HTERT RPE-1 (cell line): ENCODE data around the gene BRD3OS.

Source experiments
- in situ Hi-C: fragments of 300-500 bp; cut with MboI; formaldehyde crosslinking; loops from 4 replicates; pipeline ENCODE4 v1.14.3; 2020; ENCODE audit warnings: low sequenced_read_pairs

The BRD3OS gene

GRCh38 chr9:134003237-134003636 is 22.0 kb upstream of the BRD3OS start:
- in situ Hi-C loops: no loop called here

- in situ Hi-C loops: no loop called here
These were observed 21.0 kb upstream of the BRD3OS start for GRCh38 chr9:134004131-134004873.

DNA sequence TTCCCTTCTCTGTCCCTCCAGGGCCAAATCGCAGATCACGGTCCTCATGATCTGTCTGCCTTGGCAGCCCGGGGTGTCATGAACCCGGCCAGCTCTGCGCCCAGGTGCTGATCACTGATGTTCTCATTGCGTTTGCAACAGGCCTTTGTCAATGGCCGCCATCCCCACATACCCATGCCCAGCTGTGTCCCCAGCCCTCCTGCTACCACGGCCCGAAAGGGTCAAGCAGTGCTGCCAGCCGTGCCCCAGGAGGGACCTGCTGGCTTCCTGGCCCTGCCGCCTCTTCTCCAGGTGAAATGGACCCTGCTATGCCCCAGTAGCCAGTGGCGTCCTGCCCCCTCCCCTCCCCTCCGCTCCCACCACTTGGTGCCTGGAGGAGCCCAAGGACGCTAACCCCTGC is 20.4 kb upstream of the BRD3OS start:
- in situ Hi-C loops: no loop called here

GRCh38 chr9:134005381-134005780 is 19.9 kb upstream of the BRD3OS start:
- in situ Hi-C loops: no loop called here

GRCh38 chr9:134007150-134007549 is 18.1 kb upstream of the BRD3OS start:
- in situ Hi-C loops: no loop called here

- in situ Hi-C loops: no loop called here
These were observed 17.7 kb upstream of the BRD3OS start for GRCh38 chr9:134007571-134007970.

GRCh38 chr9:134010310-134011173 is 14.7 kb upstream of the BRD3OS start:
- in situ Hi-C loops: no loop called here

DNA sequence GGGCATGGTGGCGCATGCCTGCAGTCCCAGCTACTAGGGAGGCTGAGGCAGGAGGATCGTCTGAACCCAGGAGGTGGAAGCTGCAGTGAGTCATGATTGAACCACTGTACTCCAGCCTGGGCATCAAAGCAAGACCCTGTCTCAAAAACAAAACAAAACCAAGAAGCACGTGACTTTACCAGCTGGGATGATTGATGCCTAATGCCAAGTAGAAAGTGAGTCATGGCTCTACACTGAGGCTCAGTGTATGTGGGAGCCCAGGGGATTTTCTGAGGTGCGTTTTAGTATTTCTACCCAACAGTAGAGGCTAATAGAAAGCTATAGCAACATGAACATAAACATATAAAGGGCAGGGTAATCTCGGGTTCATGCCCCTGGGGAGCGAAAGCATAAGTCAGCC is 13.9 kb upstream of the BRD3OS start:
- in situ Hi-C loops: no loop called here

GRCh38 chr9:134014946-134015345 is 10.3 kb upstream of the BRD3OS start:
- in situ Hi-C loops: no loop called here

DNA sequence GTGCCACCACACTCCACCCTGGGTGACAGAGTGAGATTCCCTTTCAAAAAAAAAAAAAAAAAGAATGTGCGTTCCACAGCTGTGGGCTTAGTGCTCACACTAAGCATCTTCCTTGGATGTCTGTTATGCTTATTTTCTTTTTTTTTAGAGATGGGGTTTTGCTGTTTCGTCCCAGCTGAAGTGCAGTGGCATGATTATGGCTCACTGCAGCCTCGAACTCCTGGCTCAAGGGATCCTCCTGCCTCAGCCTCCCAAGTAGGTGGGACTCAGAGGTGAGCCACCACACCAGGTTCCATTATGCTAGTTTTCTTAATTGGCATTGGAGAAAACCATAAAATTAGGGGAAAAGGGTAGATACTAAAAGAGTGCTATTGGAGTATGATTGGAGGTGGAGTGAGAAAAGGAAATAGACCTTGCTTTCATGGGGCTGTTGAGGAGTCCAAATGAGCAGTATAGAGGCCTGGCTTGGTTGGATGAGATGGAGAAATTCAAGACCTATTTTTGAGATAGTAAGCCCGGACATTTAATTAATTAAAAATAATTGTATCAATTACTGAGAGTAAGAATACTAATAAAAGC is 978 bp upstream of the BRD3OS start:
- in situ Hi-C loops: no loop called here

GRCh38 chr9:134025606-134026541 is 593 bp downstream of the BRD3OS start:
- in situ Hi-C loops: no loop called here

DNA sequence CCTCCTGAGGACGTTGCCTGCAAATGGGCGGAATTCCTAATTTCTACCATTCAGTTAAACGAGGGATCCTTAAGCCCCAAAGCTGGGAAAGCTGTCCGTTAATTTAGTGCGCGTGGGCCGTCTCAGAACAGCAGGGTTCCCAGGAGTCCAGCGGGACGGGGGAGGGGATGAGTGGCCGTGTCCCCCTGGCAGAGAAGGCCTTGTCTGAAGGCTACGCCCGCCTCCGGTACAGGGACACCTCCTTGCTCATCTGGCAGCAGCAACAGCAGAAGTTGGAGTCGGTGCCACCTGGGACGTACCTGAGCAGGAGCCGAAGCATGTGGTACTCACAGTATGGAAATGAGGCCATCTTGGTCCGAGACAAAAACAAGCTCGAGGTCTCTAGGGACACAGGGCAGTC is 1.3 kb downstream of the BRD3OS start:
- in situ Hi-C loops: no loop called here

DNA sequence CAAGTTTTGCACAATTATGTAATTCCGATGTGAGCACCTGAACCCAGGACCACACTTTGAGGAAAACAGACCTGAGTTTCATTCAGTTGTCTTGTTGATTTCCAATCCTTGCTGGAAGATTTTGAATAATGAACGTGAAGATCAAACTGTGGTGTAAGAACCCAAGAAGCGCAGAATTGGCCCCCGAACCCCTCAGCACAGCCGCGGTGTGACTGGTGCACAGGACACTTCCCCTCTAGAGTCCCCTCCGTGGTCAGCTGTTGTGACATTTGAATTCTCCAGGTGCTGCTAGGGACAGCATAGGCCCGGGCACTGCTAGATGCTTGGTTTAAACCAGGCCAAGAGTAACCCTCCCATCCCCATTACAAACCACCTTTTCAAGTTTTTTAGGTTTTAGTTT is 1.7 kb downstream of the BRD3OS start:
- in situ Hi-C loops: no loop called here

GRCh38 chr9:134027561-134027960 is 2.3 kb downstream of the BRD3OS start:
- in situ Hi-C loops: no loop called here

DNA sequence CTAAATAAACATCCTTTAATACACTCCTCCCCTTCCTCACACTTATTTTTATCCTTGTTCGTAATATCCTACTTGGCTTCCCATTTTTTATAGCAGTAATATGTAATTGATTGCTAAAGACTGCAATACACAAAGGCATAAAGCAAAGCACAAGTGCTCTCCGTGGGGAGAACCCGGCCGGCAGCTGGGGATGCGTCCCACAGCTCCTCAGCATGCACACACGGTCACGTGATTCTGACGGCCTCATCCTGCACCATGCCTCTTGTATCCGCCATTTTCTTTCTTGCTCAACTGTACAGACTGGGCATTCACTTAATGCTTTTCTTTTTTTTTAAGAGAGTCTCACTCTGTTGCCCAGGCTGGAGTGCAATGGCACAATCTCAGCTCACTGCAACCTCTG is 2.8 kb downstream of the BRD3OS start:
- in situ Hi-C loops: no loop called here

DNA sequence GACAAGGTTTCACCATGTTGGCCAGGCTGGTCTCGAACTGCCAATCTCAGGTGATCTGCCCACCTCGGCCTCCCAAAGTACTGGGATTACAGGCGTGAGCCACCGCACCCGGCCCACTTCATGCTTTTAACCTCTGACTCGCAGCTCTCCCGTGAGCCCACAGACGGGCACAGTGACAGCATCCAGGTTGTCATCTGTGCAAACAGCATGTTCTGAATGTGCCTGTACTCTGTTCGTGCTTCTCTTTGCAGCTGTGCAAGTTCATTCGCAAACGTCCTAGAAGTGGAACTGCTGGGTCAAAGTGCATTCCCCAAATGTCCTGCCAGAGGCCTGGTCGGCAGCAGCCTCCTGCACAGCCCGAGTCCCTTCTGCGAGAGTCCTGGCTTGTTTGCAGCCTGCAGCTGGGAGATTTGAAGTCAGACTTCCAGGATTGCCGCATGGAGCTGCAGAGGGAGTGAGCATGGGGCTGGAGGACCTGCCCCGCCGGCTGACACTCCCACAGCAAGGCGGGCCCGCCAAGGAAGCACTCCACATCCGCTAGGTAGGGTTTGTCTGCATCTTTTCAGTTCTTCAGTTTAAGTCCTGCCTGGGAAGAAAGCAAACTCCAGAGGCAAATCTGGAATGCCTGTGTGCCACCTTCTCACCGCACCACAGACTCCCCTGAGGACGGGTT is 3.4 kb downstream of the BRD3OS start:
- in situ Hi-C loops: no loop called here

- in situ Hi-C loops: no loop called here
These were observed 4.3 kb downstream of the BRD3OS start for GRCh38 chr9:134029248-134030226.

GRCh38 chr9:134030821-134031470 is 5.7 kb downstream of the BRD3OS start:
- in situ Hi-C loops: no loop called here

- in situ Hi-C loops: no loop called here
These were observed 6.5 kb downstream of the BRD3OS start for GRCh38 chr9:134031783-134032182.
